DND-41 (cell line): ENCODE results near the gene RHBDD1.

Source experiments
- EZH2 ChIP-seq: IDR thresholded peaks from 3 replicates; pipeline ENCODE4 v1.6.1; 2012; ENCODE audit warnings: borderline replicate concordance, low read depth, mild to moderate bottlenecking, moderate library complexity, low read length, inconsistent platforms; ENCODE audit not compliant: severe bottlenecking
- TF ChIP-seq, protein P1 (sequence below): IDR thresholded peaks from 2 replicates; pipeline ENCODE4 v1.5.1; 2012; ENCODE audit warnings: borderline replicate concordance, low read length, moderate library complexity, mild to moderate bottlenecking; ENCODE audit not compliant: poor library complexity, severe bottlenecking; ENCODE audit errors: extremely low read depth

DNA sequence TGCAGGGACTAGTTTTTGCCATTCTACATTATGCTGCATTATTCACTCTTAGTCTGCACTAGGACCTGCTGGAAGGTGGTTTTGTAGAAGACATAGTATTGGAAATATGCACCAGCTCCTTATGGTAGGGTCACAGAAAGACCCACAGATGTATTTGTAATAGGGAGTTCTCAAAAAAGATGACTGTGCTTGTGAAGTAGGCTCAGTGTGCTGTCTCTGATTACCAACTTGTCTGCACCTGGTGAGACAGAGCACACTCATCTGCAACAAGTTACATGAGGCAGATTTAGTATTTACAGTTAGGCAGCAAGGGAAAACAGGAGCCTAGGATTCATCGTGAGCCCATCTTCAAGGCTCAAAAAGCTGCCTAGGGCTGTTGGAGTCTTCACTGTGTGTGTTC, 29.4 kb downstream of the RHBDD1 start:
- TF ChIP-seq, protein P1, sequence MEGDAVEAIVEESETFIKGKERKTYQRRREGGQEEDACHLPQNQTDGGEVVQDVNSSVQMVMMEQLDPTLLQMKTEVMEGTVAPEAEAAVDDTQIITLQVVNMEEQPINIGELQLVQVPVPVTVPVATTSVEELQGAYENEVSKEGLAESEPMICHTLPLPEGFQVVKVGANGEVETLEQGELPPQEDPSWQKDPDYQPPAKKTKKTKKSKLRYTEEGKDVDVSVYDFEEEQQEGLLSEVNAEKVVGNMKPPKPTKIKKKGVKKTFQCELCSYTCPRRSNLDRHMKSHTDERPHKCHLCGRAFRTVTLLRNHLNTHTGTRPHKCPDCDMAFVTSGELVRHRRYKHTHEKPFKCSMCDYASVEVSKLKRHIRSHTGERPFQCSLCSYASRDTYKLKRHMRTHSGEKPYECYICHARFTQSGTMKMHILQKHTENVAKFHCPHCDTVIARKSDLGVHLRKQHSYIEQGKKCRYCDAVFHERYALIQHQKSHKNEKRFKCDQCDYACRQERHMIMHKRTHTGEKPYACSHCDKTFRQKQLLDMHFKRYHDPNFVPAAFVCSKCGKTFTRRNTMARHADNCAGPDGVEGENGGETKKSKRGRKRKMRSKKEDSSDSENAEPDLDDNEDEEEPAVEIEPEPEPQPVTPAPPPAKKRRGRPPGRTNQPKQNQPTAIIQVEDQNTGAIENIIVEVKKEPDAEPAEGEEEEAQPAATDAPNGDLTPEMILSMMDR, result no peak
- TF ChIP-seq EZH2, result no peak
